CD4-positive, alpha-beta T cell (primary cell): ENCODE data around the gene ACSS2. TPM values are rescaled to one million over a fixed set of nuclear protein-coding genes. Genes with fewer than 3 reads are reported as not detected.

Experiments
- ATAC-seq: fragments of 200-7000 bp; cut with Tn5 transposase; one replicate; pipeline ENCODE4 v1.10.0; 2022; ENCODE audit warnings: mild to moderate bottlenecking; ENCODE audit not compliant: poor library complexity
- CTCF ChIA-PET: fragments of 350-600 bp; sonication (Branson Sonifier 250); formaldehyde crosslinking; loops from one replicate; lab custom pipeline; 2021; ENCODE audit warnings: antibody characterized with exemption, inconsistent platforms; lab: Charles Lee
- POLR2A ChIA-PET: fragments of 350-600 bp; sonication (Branson Sonifier 250); formaldehyde crosslinking; loops from one replicate; lab custom pipeline; 2021; ENCODE audit warnings: antibody characterized with exemption, inconsistent platforms; lab: Charles Lee
- DNase-seq, 14 experiments: peaks; one replicate each; pipeline ENCODE4 v3.0.0-alpha.2; 2013 to 2020; ENCODE audit warnings: mixed read lengths in 2 of 14
- H3K27ac ChIP-seq, 2 donors: one replicate each; pipeline versions ENCODE4 v1.5.1 to v1.7.0; 2013; ENCODE audit warnings: low read length in 2 of 2, low read depth in 1 of 2, mild to moderate bottlenecking in 1 of 2
- H3K27me3 ChIP-seq, 2 experiments: 1 replicate in 1 of 2; 2 replicates in 1 of 2; pipeline versions ENCODE4 v1.6.1 to v1.7.0; 2013; ENCODE audit warnings: low read length in 2 of 2, control low read depth in 1 of 2, mild to moderate bottlenecking in 1 of 2, moderate library complexity in 1 of 2; ENCODE audit not compliant: insufficient read depth in 2 of 2, control insufficient read depth in 1 of 2
- H3K36me3 ChIP-seq: one replicate; pipeline ENCODE4 v1.6.1; 2013; ENCODE audit warnings: low read length, control low read depth; ENCODE audit not compliant: insufficient read depth
- H3K4me1 ChIP-seq: one replicate; pipeline ENCODE4 v1.6.1; 2013; ENCODE audit warnings: low read length, control low read depth; ENCODE audit not compliant: insufficient read depth
- H3K4me3 ChIP-seq: one replicate; pipeline ENCODE4 v1.5.1; 2013; ENCODE audit warnings: mild to moderate bottlenecking, low read length, moderate library complexity
- H3K9me3 ChIP-seq, 2 experiments: 1 replicate in 1 of 2; 2 replicates in 1 of 2; pipeline versions ENCODE4 v1.6.1 to v1.7.0; 2013; ENCODE audit warnings: low read length in 2 of 2, mild to moderate bottlenecking in 2 of 2, control low read depth in 1 of 2, moderate library complexity in 1 of 2; ENCODE audit not compliant: control insufficient read depth in 1 of 2, insufficient read depth in 1 of 2
- H3K27ac Mint-ChIP-seq: one replicate; pipeline ENCODE4 v1.8.0; 2020; ENCODE audit warnings: mixed read lengths
- H3K27me3 Mint-ChIP-seq: one replicate; pipeline ENCODE4 v1.8.0; 2021; ENCODE audit warnings: mixed read lengths
- H3K36me3 Mint-ChIP-seq: one replicate; pipeline ENCODE4 v1.8.0; 2021; ENCODE audit warnings: low read depth, mixed read lengths
- H3K4me1 Mint-ChIP-seq: one replicate; pipeline ENCODE4 v1.8.0; 2021; ENCODE audit warnings: low read depth, mixed read lengths
- H3K4me3 Mint-ChIP-seq: one replicate; pipeline ENCODE4 v1.8.0; 2020; ENCODE audit warnings: mild to moderate bottlenecking, mixed read lengths
- H3K9me3 Mint-ChIP-seq: one replicate; pipeline ENCODE4 v1.8.0; 2020; ENCODE audit warnings: mixed read lengths
- CTCF ChIP-seq: fragments of 200-600 bp; IDR thresholded peaks from one replicate; pipeline ENCODE4 v1.8.0; 2022; ENCODE audit warnings: antibody characterized with exemption, mild to moderate bottlenecking
- intact Hi-C, 2 experiments: fragments of 100-400 bp; cut with DNase I in 1 of 2; cut with micrococcal nuclease in 1 of 2; formaldehyde crosslinking; loops; one replicate each; pipeline versions ENCODE4 v1.15.1 to v1.9.0; 2023 to 2025; cut with DNase I, micrococcal nuclease
- total RNA-seq, 174 experiments: library from RNA in 2 of 174; stranded (reverse) in 2 of 174; gene quantifications; one replicate each; pipeline ENCODE4 v1.2.3 and lab custom pipeline; 2021 to 2026

Gene ACSS2
- total RNA-seq, 2 experiments from 2014 or later = 15.6 to 18.8 TPM

- no peak overlapping the region for H3K4me3 ChIP-seq
- H3K27me3 Mint-ChIP-seq = no peaks in the 10 kb centered on the region
- H3K36me3 ChIP-seq = no peaks in the 10 kb centered on the region
- intact Hi-C loops = no loop called here
- H3K4me3 Mint-ChIP-seq = no peak overlapping the region
- peaks cover 4% of the 10 kb centered on the region for H3K4me1 ChIP-seq
- no peak overlapping the region for H3K27ac ChIP-seq
- no peaks in the 10 kb centered on the region for H3K9me3 Mint-ChIP-seq
- ChIA-PET POLR2A (no interaction called here), CTCF (interaction anchor here (0.9 to 1.4 kb wide), 2 partner anchors 13 to 28 kb away, joined by 3 to 5 read pairs; partner anchors contain the start of gene ACSS2)
- H3K36me3 Mint-ChIP-seq = no peaks in the 10 kb centered on the region
- no peak overlapping the region for H3K27ac Mint-ChIP-seq
- H3K27me3 ChIP-seq = no peaks in the 10 kb centered on the region
- ATAC-seq (no peak), DNase-seq (no peak)
- peaks cover 11% of the 10 kb centered on the region for H3K4me1 Mint-ChIP-seq
- TF ChIP-seq CTCF = no peak
- no peaks in the 10 kb centered on the region for H3K9me3 ChIP-seq
Measured at GRCh38 chr20:34904202-34904621, 27.8 kb downstream of the ACSS2 start.

GRCh38 chr20:34907616-34908469, 31.4 kb downstream of the ACSS2 start:
- DNase-seq (peak in 3 of 14 experiments; percentile 8 to 19 (median 15)), ATAC-seq (no peak)
- no peak overlapping the region for H3K4me3 ChIP-seq
- intact Hi-C loops = no loop called here
- ChIA-PET POLR2A (no interaction called here), CTCF (interaction anchor here (0.9 kb wide), 1 partner anchor 32 kb away, joined by 3 read pairs; no protein-coding TSS in a partner anchor)
- H3K4me1 Mint-ChIP-seq = peaks cover 11% of the 10 kb centered on the region
- no peak overlapping the region for H3K4me3 Mint-ChIP-seq
- H3K27me3 ChIP-seq = no peaks in the 10 kb centered on the region
- H3K9me3 ChIP-seq = no peaks in the 10 kb centered on the region
- no peaks in the 10 kb centered on the region for H3K36me3 ChIP-seq
- no peak for TF ChIP-seq CTCF
- no peak overlapping the region for H3K27ac Mint-ChIP-seq
- H3K36me3 Mint-ChIP-seq = peaks cover 2% of the 10 kb centered on the region
- H3K27me3 Mint-ChIP-seq = no peaks in the 10 kb centered on the region
- no peak overlapping the region for H3K27ac ChIP-seq
- peaks cover 4% of the 10 kb centered on the region for H3K4me1 ChIP-seq
- H3K9me3 Mint-ChIP-seq = no peaks in the 10 kb centered on the region

- ChIA-PET CTCF (no interaction called here), POLR2A (no interaction called here)
- Mint-ChIP-seq H3K9me3 (no peaks in the 10 kb centered on the region), H3K36me3 (peaks cover 14% of the 10 kb centered on the region), H3K4me3 (no peak overlapping the region), H3K4me1 (peaks cover 21% of the 10 kb centered on the region), H3K27ac (no peak overlapping the region), H3K27me3 (no peaks in the 10 kb centered on the region)
- H3K36me3 ChIP-seq = no peaks in the 10 kb centered on the region
- no peaks in the 10 kb centered on the region for H3K9me3 ChIP-seq
- no peak for TF ChIP-seq CTCF
- H3K4me3 ChIP-seq = no peak overlapping the region
- no peak overlapping the region for H3K27ac ChIP-seq
- ATAC-seq (no peak), DNase-seq (no peak)
- peaks cover 12% of the 10 kb centered on the region for H3K4me1 ChIP-seq
- intact Hi-C loops = no loop called here
- H3K27me3 ChIP-seq = no peaks in the 10 kb centered on the region
Measured at GRCh38 chr20:34915131-34915530, 38.7 kb downstream of the ACSS2 start.
